GM23248 (cell line): Measurements from ENCODE around the gene NCLN.

Experiments used
- EZH2 ChIP-seq: fragments of 200-600 bp; sonication (generic); IDR thresholded peaks from 2 replicates; pipeline ENCODE4 v1.6.1; 2018; ENCODE audit warnings: antibody characterized with exemption, mild to moderate bottlenecking; ENCODE audit not compliant: insufficient read depth, poor library complexity, severe bottlenecking
- EZH2phosphoT487 ChIP-seq: fragments of 200-600 bp; sonication (generic); IDR thresholded peaks from 2 replicates; pipeline ENCODE4 v1.6.1; 2018; ENCODE audit warnings: antibody characterized with exemption, moderate library complexity, mild to moderate bottlenecking, low read depth; ENCODE audit not compliant: insufficient read depth

DNA sequence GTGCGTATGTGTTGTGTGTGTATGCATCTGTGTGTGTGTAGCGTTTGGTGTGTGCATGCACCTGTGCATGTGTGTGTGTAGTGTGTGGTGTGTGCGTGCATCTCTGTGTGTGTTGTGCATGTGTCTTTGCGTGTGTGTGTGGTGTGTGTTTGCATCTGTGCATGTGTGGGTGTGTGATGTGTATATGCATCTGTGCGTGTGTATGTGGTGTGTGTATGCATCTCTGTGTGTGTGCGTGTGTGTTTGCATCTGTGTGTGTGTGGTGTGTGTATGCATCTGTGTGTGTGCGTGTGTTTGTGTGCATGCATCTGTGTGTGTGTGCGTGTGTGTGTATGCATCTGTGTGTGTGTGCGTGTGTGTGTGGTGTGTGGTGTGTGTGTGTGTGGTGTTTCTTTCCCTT lies 59.3 kb downstream of the NCLN start:
- no peak for TF ChIP-seq EZH2
- TF ChIP-seq EZH2phosphoT487 = no peak
